K562 (cell line): ENCODE results near the gene ATXN1. TPM values are rescaled to one million over a fixed set of nuclear protein-coding genes. Genes with fewer than 3 reads are reported as not detected.

Experiments
- BCL6 ChIP-seq: fragments of 250-450 bp; sonication (Bioruptor Pico); IDR thresholded peaks from 2 replicates; pipeline ENCODE4 v1.4.0; 2020
- BHLHE40 ChIP-seq: IDR thresholded peaks from 2 replicates; pipeline ENCODE4 v1.6.1; 2011; ENCODE audit warnings: low read length, improper control_type of control experiment
- BRD9 ChIP-seq: fragments of 450-650 bp; IDR thresholded peaks from 2 replicates; pipeline ENCODE4 v1.6.1; 2018; ENCODE audit warnings: low read depth; ENCODE audit not compliant: partially characterized antibody
- EWSR1 ChIP-seq: fragments of 450-650 bp; IDR thresholded peaks from 2 replicates; pipeline ENCODE4 v1.6.1; 2018; ENCODE audit warnings: borderline replicate concordance, mild to moderate bottlenecking, low read depth, moderate library complexity; ENCODE audit not compliant: partially characterized antibody
- FOXJ3 ChIP-seq: sonication (generic); formaldehyde crosslinking; IDR thresholded peaks from 2 replicates; pipeline ENCODE4 v1.4.0; 2020; ENCODE audit warnings: mild to moderate bottlenecking, missing genetic modification reagents
- GABPA ChIP-seq: fragments of 200-800 bp; sonication (Bioruptor generic); conservative IDR thresholded peaks from 2 replicates; pipeline ENCODE4 v1.6.1; 2016; ENCODE audit warnings: low read depth, missing genetic modification characterization, missing compliant biosample characterization
- GATAD2B ChIP-seq: fragments of 450-650 bp; IDR thresholded peaks from 2 replicates; pipeline ENCODE4 v1.6.1; 2017; ENCODE audit warnings: mild to moderate bottlenecking, borderline replicate concordance
- HCFC1 ChIP-seq: IDR thresholded peaks from 2 replicates; pipeline ENCODE4 v1.6.1; 2012; ENCODE audit warnings: low read depth, low read length, improper control_type of control experiment
- KDM1A ChIP-seq, 2 experiments: fragments of 450-650 bp; IDR thresholded peaks; 2 replicates each; pipeline ENCODE4 v1.6.1; 2016; ENCODE audit warnings: mild to moderate bottlenecking in 2 of 2
- PCBP2 ChIP-seq: fragments of 200-400 bp; formaldehyde crosslinking; IDR thresholded peaks from 2 replicates; pipeline ENCODE4 v1.6.1; 2018; ENCODE audit warnings: low read length, low read depth, mild to moderate bottlenecking, moderate library complexity; ENCODE audit not compliant: poor library complexity, severe bottlenecking
- PYGO2 ChIP-seq: fragments of 450-650 bp; IDR thresholded peaks from 2 replicates; pipeline ENCODE4 v1.6.1; 2016; ENCODE audit warnings: mild to moderate bottlenecking, missing genetic modification characterization, moderate library complexity, missing compliant biosample characterization
- RAD21 ChIP-seq, 2 experiments: fragments of 250-450 bp in 1 of 2; fragments of 450-650 bp in 1 of 2; sonication (Bioruptor Pico) in 1 of 2; formaldehyde crosslinking in 1 of 2; IDR thresholded peaks in 1 of 2; conservative IDR thresholded peaks in 1 of 2; 2 replicates each; pipeline versions ENCODE4 v1.4.0 to v1.8.0; 2020 to 2022; ENCODE audit warnings: mild to moderate bottlenecking in 2 of 2, moderate library complexity in 1 of 2
- SRSF7 ChIP-seq: fragments of 200-400 bp; formaldehyde crosslinking; optimal IDR thresholded peaks from 2 replicates; pipeline ENCODE3; 2017; ENCODE audit warnings: mild to moderate bottlenecking, low read depth, low read length
- TAF15 ChIP-seq: fragments of 200-400 bp; formaldehyde crosslinking; IDR thresholded peaks from 2 replicates; pipeline ENCODE4 v1.6.1; 2017; ENCODE audit warnings: mild to moderate bottlenecking, low read depth, low read length, moderate library complexity
- U2AF1 ChIP-seq: fragments of 200-400 bp; formaldehyde crosslinking; optimal IDR thresholded peaks from 2 replicates; pipeline ENCODE3; 2017; ENCODE audit warnings: mild to moderate bottlenecking, low read depth, low read length, moderate library complexity
- ZC3H4 ChIP-seq: sonication (generic); formaldehyde crosslinking; IDR thresholded peaks from 2 replicates; pipeline ENCODE4 v1.9.0; 2021; ENCODE audit warnings: missing genetic modification reagents, borderline replicate concordance
- ZNF140 ChIP-seq: fragments of 250-450 bp; sonication (Bioruptor Pico); IDR thresholded peaks from 2 replicates; pipeline ENCODE4 v1.8.0; 2021; ENCODE audit warnings: moderate library complexity, mild to moderate bottlenecking, inconsistent platforms
- ZNF165 ChIP-seq: fragments of 250-450 bp; sonication (Bioruptor Pico); IDR thresholded peaks from 2 replicates; pipeline ENCODE4 v1.4.0; 2020; ENCODE audit warnings: borderline replicate concordance
- polyA plus RNA-seq, 8 experiments: library from polyadenylated mRNA; depleted of rRNA in 4 of 8; stranded (reverse) in 5 of 8; unstranded in 3 of 8; fragments of >200 nt; fragmentation: Nextera tagmentation in 2 of 8; fragmentation: Illumina TruSeq in 1 of 8; extraction: Ambion mirVana in 2 of 8; extraction: Trizol in 1 of 8; gene quantifications; 2 replicates each; pipeline versions ENCODE4 v1.2.1 to v1.2.3, GENCODE V29; 2011 to 2014; ENCODE audit warnings: inconsistent platforms in 1 of 8, missing spikeins in 1 of 8
- total RNA-seq, 7 experiments: library from RNA; depleted of rRNA in 6 of 7; stranded (reverse); fragments of >200 nt in 6 of 7; fragmentation: Illumina TruSeq in 2 of 7; extraction: Trizol in 2 of 7; gene quantifications; 2 replicates each; pipeline versions ENCODE4 v1.2.1 to v1.2.3, GENCODE V29; 2011 to 2021; ENCODE audit warnings: low replicate concordance in 1 of 7
- TF ChIP-seq, protein P1 (sequence below), 2 experiments: IDR thresholded peaks in 1 of 2; conservative IDR thresholded peaks in 1 of 2; 2 replicates each; pipeline ENCODE4 v1.6.1; 2016; ENCODE audit warnings: low read depth in 2 of 2, mild to moderate bottlenecking in 1 of 2, missing compliant biosample characterization in 1 of 2, missing genetic modification characterization in 1 of 2, moderate library complexity in 1 of 2

Gene ATXN1
- total and polyA plus RNA-seq, 9 of the 15 experiments (the other 6 are each of a cell fraction or from before 2014, with no cell fraction given), result under 0.01 to 1.2 (median 0.58) TPM

DNA sequence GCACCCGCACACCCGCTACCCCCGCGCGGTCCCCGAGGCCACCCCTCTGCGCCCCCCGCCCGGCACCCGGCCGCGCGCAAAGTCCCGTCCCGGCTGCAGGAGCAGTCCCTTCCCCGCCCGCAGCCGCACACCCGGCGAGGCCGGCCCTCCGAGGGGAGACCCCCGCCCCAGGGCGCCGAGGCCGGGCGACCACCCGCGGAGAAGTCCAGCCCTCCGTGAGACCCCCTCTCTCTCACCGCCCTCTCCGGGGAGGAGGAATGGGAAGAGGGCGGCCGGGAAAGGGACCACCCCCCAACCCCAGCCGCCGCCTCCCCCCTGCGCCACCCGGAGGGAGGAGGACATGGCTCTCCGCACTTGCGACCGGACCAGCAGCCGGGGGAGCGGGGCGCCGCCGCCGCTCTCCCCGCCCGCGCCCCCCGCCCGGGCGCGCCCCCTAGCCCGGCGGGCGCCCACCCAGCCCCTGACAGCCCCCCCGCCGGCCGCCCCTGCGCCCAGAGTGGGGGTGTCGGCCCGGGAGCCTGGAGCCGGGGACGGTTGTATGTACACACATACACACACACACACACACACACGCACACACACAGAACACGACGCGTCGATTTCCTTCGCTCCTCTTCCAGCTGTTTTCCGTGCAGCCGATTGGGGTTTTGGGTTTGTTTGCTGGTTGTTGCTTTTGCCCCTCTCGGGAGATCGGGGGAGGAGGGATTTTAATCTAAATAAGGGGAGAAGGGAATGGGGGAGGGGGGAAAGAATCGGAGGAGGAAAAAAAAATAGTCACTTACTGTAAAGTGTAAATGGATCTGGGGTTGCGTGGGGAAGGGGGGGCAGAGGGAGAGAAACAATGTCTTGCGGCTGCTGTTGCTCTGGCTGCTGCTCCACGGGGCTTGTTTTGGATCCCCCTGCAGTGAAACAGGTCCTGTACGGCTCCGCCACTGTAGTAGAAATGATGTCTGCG is at the start of gene ATXN1 (continued):
- TF ChIP-seq GABPA (tag), result no peak
- no peak for TF ChIP-seq HCFC1
- TF ChIP-seq U2AF1, result no peak
- 0 out of 4 replicates have a peak, but pooled peaks of 1 of the 2 experiments have one; percentile 19 for TF ChIP-seq KDM1A (IDR thresholded peaks at IDR 0.05)
- no peak for TF ChIP-seq TAF15
- TF ChIP-seq SRSF7, result no peak
- 0 out of 2 replicates have a peak, but pooled peaks have one; percentile 5 for TF ChIP-seq GATAD2B
- no peak for TF ChIP-seq BRD9
- no peak for TF ChIP-seq EWSR1
- TF ChIP-seq PCBP2, result no peak
- TF ChIP-seq ZC3H4 (CRISPR knock-in tag), result no peak
- no peak for TF ChIP-seq ZNF140 (CRISPR knock-in tag)
- TF ChIP-seq ZNF165 (CRISPR knock-in tag), result no peak
- no peak for TF ChIP-seq RAD21 (CRISPR knock-in tag; conservative IDR thresholded peaks at IDR 0.05 in 1 of 2, IDR thresholded peaks at IDR 0.05 in 1 of 2)
- TF ChIP-seq BHLHE40, result no peak
- TF ChIP-seq FOXJ3 (CRISPR knock-in tag), result no peak
- TF ChIP-seq BCL6 (CRISPR knock-in tag), result no peak
- TF ChIP-seq, protein P1, sequence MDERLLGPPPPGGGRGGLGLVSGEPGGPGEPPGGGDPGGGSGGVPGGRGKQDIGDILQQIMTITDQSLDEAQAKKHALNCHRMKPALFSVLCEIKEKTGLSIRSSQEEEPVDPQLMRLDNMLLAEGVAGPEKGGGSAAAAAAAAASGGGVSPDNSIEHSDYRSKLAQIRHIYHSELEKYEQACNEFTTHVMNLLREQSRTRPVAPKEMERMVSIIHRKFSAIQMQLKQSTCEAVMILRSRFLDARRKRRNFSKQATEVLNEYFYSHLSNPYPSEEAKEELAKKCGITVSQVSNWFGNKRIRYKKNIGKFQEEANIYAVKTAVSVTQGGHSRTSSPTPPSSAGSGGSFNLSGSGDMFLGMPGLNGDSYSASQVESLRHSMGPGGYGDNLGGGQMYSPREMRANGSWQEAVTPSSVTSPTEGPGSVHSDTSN (CRISPR knock-in tag; IDR thresholded peaks at IDR 0.05; ENCODE audit: low read depth), result no peak
- TF ChIP-seq, protein P1 (tag; conservative IDR thresholded peaks at IDR 0.05; ENCODE audit: low read depth), result no peak
- TF ChIP-seq PYGO2, result no peak
